GM18511 (cell line): Measurements from ENCODE around the gene INSL3.
"Not testable (repeated sequence)": the region's sequence is repeated elsewhere in the genome, so short reads cannot be mapped to it uniquely, and the experiment has no call there.

Source experiments
- ATAC-seq: cut with Tn5 transposase; IDR thresholded peaks from one replicate; pipeline ENCODE4 v1.9.1; 2021; ENCODE audit warnings: mild to moderate bottlenecking, moderate library complexity; ENCODE audit not compliant: unreplicated experiment

The INSL3 gene

GRCh38 chr19:17790059-17790780 lies 31.1 kb downstream of the INSL3 start:
- no peak for ATAC-seq

- no peak for ATAC-seq
Observed at GRCh38 chr19:17788632-17789031, 32.7 kb downstream of the INSL3 start.

DNA sequence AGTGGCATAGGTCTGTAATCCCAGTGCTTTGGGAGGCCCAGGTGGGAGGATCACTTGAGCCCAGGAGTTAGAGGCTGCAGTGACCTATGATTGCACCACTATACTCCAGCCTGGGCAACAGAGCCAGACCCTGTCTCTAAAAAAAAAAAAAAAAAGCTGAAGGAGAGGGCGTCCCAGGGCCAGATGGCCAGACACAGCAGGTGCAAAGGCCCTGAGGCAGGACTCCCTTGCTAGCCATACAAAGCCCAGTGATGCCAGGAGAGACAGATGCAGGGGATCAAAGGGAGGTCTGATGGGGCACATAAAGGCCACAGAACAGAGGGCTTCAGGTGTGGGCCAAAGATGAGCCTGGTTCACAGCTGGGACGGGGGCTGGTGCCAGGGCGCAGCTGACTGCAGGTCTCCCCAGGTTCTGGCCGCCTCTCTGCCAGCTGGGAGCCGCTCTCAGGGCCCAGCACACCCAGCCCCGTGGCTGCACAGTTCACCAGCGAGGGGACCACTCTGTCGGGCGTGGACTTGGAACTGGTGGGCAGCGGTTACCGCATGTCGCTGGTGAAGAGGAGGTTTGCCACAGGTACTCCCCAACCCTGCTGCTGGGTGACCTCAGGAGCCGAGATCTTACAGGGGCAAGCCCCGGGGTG lies 33.9 kb downstream of the INSL3 start:
- no peak for ATAC-seq

DNA sequence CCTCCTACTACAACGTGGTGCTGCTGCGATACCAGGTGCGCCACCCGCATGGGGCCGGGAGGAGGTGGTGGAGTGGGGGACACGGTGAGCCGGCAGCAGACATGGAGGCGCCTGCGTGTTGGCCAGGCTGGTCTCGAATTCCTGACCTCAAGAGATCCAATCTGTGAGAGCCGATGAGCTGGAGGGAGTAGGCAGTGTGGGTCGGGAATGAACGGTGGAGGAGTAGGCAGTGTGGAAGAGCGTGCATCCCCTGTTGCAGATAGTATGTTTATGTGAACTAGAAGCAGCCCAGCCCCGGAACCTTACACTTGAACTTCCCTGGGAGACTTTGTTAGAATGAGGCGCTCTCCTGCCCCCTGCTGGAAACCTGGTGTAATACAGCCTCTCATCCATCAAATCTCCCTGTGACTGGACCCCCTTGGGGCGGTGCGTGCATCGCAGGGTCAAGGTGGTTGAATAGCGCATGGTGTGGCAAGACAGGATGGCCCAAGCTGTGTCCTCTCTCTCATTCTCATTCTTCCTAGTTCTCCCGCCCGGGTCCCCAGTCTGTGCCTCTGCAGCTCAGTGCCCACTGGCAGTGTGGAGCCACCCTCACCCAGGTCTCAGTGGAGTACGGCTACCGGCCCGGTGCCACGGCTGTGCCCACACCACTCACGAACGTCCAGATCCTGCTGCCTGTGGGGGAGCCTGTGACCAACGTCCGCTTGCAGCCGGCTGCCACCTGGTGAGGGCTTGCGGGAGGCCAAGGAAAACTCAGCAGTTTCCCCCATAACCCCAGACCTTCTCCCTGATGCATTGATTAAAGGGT lies 36.9 kb downstream of the INSL3 start:
- no peak for ATAC-seq

DNA sequence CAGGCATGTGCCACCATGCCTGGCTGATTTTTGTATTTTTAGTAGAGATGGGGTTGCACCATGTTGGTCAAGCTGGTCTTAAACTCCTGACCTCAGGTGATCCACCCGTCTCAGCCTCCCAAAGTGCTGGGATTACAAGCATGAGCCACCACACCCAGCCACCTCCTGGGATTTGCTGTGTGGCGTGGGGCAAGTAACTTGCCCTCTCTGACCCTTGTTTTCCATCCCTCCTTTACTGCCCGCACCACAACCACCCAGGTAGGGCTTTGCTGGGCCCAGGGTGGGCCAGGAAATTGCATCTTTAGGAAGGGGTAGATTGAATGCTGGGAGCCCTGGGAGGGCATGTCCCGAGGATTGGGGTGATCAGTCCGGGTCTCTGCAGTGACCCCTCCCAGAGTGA lies 37.6 kb downstream of the INSL3 start:
- ATAC-seq: not testable (repeated sequence)

DNA sequence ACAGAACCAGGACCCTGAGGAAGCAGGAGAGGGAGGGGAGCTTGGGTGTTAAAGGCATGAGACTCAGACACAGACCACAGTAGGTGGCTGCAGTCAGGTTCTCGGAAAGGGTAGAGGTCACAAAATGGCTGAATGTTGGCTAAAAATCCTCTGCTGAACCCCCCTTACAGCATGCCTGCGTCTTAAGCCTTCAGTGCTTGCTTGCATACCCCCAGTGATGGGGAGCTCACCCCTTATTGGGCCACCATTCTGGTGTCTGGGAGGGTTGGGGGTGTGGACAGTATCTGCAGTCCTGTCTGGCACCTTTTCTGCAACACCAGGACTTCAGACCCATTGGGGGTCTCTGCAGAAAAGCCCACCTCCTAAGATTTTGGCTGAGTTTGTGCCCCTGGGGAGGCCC lies 40.5 kb downstream of the INSL3 start:
- ATAC-seq: no peak

DNA sequence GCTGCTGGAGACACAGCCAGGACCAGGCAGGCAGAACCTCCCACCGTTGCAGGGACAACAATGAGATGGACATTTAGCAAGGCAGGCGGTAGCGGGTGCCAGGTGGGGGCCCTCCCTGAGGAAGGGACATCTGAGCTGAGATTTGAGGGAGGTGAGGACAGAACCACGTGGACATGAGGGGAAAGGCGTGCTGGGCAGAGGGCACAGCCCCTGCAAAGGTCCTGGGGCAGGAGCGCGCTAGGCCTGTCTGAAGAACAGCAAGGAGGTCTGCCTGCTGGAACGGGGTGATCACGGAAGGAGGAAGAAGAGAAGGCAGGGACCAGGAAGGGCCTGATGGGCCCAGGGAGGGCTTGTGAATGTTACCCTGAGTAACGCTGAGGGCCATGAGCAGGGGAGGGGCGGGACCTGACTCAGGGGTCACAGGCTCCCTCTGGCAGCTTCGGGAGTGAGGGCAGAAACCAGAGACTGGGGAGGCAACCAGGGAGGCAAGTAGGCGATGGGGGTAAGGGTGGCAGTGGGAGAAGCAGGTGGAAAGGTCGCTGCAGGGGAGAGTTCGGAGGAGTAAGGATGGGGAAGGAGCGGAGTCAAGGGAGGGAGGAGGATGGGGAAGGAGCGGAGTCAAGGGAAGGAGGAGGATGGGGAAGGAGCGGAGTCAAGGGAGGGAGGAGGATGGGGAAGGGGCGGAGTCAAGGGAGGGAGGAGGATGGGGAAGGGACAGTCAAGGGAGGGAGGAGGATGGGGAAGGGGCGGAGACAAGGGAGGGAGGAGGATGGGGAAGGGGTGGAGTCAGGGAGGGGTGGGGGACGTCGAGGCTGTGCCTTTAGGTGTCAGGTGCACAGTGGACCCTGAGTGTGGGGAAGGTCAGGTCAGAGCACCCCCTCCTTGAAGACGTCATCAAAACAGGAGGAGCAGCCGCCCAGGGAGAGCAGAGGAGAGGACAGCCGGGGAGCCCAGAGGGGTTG lies 42.1 kb downstream of the INSL3 start:
- no peak for ATAC-seq

DNA sequence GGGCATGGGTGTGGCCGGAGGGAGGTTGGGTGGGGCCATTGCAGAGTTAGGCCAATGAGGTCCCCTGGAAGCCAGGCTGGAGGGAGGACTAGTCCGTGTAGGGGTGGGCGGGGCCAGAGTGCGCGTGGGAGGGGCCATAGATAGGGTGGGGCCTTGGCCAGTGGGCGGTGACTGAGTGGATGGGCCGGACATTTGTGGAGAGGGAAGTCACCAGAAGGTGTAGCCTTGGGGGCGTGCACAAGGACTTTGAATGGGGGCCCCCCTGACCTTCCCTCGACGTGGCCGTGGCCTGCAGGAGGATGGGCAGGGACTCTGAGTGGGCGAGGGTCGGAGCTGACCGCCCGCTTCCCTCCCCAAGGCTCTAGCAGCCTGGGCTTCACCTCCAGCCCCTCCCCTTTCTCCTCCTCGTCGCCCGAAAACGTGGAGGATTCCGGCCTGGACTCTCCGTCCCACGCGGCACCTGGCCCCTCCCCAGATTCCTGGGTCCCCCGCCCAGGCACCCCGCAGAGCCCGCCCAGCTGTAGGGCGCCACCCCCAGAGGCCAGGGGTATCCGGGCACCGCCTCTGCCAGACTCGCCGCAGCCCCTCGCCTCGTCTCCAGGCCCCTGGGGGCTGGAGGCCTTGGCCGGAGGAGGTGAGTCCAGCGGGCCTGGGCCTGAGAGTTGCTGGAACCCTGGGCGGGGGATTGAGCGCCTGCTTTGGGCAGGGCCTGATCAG lies 42.9 kb downstream of the INSL3 start:
- no peak for ATAC-seq

GRCh38 chr19:17777840-17778239 lies 43.5 kb downstream of the INSL3 start:
- ATAC-seq: not testable (repeated sequence)

DNA sequence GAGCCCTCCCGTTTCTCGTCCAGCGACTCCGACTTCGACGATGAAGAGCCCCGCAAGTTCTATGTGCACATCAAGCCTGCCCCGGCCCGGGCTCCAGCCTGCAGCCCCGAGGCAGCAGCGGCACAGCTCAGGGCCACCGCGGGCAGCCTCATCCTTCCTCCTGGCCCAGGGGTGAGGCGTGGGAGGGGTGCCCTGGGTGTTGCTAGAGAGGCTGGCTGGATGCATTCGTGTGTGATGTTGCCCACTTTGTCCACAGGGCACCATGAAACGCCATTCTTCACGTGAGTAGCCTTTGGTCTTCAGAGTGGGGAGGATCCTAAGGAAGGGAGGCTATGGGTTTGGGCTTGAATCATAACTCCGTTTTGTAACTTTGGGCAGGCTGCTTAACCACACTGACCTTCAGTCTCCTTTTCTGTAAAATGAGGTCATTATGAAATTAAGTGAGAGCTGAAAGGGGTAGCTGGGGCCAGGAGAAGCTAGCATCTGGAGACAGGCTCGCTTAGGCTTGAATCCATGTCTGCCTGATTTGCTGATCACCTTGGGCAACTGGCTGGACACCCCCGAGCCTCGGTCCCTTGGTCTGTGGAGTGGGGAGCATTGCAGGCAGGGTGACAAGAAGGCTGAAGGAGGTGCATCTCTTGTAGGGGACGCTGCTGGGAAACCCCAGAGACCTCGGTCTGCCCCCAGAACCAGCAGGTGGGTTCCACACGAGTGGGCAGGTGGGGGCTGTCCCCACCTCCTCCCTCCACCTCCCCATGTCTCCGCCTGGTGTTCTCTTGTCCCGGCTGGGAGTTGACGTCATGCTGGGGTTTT lies 45.1 kb downstream of the INSL3 start:
- ATAC-seq: peak; percentile 80

DNA sequence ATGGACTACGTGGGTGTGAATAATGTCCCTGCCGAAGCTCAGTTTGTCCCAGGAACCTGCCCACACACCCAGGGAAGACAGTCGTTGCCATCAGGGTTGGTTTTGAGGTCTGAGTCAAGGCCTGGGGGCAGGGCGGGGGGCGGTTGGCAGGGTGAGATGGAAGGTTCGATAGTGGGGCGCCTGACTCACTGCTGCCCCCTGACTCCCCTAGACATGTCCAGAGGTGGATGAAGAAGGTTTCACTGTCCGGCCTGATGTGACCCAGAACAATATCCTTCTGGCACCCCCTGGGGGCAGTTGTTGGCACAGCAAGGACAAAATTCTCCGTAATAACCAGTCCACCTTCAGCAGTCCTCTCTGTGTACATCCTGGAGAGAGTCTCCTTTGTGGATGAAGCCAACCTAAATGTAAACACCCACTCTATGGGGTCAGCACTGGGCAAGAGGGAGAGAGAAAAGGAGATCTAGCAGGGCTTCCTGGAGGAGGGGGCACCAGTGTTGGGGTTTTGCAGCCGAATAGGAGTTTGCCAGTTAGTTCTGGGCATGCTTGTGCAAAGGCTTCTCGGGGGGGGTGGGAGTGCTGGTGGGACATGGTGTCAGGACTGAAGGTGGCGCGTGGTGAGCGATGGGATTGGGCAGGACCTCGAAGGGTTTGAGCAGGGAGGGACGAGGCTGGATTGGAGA lies 45.9 kb downstream of the INSL3 start:
- no peak for ATAC-seq

- no peak for ATAC-seq
Observed at GRCh38 chr19:17772172-17772571, 49.1 kb downstream of the INSL3 start.

- no peak for ATAC-seq
Observed at GRCh38 chr19:17770613-17771012, 50.7 kb downstream of the INSL3 start.

DNA sequence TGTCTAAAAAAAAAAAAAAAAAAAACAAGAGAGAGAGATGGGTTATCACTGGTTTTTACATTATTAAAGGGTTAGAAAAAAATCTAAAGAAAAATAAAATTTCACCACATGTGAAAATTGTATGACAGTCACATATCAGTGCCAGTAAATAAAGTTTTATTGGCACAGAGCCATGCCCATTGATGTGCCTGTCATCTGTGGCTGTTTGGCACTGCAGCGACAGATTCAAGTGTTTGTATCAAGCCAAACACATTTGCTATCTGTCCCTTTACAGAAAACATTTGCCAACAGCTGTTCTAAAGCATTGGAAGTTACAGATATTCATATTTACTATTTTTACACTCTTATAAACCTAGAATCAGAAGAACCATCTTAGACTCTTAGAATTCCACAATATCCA lies 53.8 kb downstream of the INSL3 start:
- no peak for ATAC-seq

GRCh38 chr19:17766543-17767131 lies 54.7 kb downstream of the INSL3 start:
- no peak for ATAC-seq
